NK-92 (cell line): ENCODE measurements around the gene DUSP19.

ENCODE experiments used
- DNase-seq: peaks from one replicate; lab custom pipeline; 2025; ENCODE audit not compliant: unreplicated experiment; lab: John Stamatoyannopoulos, UW

The DUSP19 gene

DNA sequence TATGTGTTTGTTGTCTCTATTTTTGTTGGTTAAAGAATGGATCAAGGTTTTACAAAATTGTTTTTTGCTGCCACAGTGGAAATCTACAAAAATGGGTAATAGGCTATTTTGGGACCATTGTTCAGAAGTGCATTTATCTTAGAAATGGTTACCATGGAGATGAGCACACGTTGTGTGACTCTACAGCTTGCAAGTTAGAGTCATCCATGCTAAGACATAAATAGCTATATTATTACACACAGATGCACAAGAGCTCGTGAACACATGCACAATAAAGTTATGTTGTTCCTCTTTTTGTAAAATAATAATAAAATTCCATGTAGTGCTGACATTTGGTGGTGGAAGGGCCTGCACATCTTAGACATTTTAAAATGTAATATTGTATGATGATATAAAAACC, 15.5 kb upstream of the DUSP19 start:
- DNase-seq, result no peak

DNA sequence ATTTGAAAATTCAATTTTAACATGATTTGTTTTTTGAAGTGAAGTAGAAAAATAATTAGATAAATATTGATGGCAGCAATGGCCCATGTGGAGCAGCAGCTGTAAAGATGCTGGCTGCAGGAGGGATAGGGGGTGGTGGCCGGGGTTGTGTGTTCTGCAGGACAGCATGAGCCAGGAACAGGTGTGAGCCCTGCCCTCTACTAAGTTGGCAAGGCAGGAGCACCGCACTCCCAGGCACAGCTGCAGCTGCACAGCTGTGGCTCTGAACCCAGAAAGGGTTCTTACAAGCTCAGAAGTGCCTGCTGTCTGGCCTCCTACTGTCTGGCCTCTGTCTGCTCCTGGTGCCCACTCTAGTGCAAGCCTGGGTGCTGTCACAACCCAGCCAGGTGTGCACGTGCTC, 10.0 kb upstream of the DUSP19 start:
- no peak for DNase-seq

DNA sequence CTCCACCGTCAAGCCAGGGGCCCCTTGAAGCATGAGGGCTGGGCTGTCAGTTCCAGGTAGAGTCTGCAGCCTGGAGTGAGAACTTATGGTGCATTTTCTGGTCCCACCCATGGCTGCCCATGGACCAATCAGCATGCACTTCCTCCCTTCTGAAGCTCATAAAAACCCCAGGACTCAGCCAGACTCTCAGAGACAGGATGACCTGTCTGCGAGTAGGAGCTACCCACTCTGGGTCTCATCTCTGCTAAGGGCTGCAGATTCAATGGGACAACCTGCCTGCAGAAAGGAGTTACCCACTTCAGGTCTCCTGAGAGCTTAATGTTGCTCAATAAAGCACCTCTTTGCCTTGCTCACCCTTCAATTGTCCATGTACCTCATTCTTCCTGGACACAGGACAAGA, 9.4 kb upstream of the DUSP19 start:
- DNase-seq, result no peak

DNA sequence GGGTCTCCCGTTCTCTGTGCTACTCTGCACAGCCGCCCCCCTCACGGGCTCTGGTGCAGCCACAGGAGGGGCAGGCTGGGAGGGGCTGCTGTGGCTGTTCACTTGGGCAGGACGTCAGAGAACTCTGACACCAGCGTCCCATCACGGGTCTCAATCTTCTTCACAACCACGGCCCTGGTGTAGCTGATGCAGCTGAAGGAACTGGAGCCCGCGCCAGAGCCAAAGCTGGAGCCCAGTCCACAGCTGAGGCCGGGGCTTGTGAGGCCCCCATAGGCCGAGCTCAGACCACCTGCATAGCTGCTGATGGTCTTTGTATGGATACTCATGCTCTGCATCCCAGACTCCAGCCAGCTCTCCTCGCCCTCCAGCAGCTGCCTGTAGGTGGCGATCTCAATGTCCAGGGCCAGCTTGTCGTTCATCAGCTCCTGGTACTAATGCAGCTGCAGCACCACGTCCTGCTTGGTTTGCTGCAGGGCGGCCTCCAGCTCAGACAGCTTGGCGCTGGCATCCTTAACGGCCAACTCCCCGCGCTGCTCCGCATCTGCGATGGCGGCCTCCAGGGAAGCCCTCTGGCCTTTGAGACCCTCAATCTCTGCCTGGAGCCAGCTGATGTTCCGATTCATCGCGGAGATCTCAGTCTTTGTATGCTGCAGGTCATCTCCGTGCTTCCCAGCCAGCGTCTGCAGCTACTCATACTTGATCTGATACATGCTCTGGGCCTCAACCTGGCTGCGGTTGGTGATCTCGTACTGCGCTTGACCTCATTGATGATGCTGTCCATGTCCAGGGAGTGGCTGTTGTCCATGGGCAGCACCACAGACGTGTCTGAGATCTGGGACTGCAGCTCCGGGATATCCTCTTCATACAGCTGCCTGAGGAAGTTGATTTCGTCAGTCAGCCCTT, 7.4 kb upstream of the DUSP19 start:
- no peak for DNase-seq

DNA sequence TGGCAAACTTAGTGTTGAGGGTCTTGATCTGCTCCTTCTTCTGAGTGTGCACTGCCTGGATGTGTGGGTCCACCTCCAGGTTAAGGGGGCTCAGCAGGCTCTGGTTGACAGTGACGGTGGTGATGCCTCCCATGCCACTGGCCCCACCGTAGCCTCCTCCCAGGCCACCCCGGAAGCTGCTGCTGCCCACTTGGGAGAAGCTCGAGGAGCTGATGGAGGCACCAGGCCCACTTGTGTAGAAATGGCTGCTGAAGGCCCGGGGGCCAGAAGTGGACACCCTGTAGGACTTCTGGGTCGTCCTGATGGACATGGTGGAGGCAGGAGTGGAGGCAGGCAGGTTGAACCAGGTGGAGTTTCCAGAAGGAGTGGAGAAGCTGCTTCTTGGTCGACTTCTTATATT, 6.4 kb upstream of the DUSP19 start:
- no peak for DNase-seq

DNA sequence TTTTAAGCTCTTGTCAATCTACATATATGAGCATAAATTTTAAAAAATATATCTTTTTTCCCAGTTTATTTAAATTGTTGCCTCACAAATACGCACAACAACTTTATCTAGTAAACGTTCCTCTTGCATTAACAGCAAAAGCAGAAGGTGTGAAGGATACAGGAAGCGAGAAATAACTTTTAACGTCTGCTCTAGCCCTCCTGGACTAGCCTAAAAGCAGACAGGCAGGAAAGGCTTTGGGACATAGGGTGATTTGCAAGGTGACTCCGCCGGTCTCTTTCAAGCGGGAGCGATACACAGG, 434 bp upstream of the DUSP19 start:
- no peak for DNase-seq

DNA sequence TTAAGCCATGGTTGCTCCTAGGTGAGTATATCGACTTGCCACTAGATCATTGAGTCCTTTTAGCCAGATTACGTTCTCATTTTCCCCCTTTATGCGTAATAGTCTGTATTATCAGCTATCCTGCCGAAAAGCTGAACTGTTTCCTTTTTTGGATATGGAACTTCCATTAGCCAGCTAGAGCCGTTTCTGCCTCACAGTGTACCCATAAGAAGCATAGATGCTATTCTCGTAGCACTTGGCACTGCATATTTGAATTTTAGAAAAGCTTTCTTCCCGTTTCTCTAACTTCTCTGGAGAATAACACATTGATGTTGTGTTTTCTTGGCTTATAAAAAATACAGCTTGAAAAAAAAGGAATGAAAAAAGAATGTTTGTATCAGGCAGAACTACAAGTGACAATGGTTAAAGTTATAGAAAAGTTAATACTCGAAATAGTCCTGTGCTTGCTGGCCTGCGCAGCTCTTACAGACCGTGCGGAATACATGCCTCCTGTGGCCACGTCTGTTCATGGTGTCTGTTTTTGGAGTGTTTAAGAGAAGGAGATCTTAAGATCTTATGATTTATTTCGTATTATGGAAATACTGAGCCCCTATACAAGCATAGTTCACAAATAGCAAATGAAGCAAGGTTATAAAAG, 710 bp downstream of the DUSP19 start:
- no peak for DNase-seq

DNA sequence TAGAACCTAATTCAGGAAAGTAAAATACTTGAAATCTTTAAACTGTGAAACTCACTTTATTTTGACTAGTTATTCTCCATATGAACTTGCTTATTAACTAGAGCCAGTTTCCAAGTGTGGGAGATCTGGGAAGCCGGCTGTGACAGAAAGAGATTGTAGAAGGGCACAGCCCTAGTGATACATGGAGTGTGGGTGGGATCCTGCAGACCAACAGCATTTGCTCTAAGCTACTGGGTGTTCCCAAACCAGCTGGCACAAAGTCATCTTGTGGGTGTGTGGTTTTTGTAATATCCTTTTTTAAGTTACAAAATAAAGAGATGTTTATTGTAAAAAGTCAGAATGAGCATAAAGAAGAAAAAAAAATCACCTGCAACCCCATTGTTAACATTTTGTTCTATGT, 3.4 kb downstream of the DUSP19 start:
- no peak for DNase-seq

DNA sequence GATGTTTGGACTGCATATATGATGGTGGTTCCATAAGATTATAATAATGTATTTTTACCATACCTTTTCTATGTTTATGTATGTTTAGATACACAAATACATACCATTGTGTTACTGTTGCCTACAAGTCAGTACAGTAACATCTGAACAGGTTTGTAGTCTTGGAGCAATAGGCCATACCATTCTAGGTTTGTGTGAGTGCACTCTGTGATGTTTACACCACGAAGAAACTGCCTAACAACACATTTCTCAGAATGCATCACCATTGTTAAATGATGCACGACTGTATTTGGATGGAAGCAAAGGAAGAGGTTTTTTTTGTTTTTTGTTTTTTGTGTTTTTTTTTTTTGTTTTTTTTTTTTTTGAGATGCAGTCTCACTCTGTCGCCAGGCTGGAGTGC, 9.5 kb downstream of the DUSP19 start:
- no peak for DNase-seq

DNA sequence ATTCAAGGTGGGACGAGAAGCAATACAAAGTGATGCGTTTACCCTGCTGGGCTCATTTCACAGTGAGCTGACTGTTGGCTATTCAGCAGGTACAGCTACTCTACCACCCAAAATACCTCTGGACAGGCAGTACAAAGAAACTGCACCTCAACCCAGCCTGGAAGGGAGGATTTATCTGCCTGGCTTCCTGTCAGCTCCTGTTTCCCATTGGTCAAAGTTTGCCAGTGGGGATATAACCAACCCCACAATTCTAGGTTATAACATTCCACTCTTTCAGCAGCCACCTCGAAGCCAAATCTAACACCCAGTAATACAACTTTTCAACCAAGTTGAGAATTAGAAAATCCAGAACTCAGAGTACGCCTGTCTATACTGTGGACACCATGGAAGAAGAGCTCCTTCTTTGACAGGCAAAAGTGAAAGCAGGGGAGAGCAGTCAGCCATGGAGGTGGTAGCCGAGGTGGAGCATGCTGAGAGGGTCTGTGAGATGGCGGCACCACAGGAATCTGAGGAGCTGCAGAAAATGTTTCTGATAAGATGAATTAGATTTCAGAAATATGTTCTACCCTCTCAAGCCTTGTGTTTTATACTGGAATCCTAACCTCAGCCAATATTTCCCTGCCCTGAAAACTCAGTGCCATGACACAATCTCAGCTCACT, 10.8 kb downstream of the DUSP19 start:
- DNase-seq, result no peak

DNA sequence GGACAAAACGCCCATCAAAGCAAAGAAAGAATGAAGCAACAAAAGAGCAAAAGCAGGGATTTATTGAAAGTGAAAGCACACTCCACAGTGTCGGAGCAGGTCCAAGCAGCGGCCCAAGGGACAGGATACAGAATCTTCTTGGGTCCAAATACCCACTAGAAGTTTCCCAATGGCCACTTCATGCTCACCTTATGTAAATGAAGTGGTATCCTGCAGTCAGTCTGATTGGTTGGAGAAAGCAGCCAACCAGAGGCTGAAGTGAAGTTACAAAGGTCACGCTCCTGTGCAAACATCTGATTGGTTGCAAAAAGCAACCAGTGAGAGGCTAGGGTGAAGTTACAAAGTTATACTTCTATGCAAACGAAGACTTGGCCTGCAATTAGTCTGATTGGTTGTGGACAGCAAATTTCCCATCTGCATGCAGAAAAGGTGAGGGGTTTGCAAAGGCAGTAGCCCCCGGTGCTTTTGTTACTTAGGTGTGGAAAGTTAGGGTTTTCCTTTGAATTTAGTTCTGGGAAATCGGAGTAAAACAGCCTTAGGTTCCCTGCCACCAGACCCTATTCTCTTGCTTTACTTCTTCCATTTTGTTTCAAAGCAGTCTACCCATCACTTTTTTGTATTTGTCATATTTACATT, 12.9 kb downstream of the DUSP19 start:
- DNase-seq, result no peak

DNA sequence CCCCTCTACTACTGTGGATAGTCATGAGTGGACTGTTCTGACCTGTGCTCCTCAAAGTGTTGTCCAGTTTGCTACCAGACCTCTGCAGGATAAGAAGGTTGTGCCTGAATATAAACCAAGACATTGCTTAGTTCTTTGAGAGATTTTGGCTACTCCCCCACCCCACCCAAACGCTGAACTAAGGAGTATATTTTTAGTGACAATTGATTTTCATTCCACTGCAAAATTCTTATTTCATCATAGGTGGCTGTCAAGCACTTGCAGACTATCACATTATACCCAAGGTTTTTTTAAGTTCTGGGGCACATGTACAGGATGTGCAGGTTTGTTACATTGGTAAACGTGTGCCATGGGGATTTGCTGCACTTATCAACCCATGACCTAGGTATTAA, 13.4 kb downstream of the DUSP19 start:
- DNase-seq, result no peak

DNA sequence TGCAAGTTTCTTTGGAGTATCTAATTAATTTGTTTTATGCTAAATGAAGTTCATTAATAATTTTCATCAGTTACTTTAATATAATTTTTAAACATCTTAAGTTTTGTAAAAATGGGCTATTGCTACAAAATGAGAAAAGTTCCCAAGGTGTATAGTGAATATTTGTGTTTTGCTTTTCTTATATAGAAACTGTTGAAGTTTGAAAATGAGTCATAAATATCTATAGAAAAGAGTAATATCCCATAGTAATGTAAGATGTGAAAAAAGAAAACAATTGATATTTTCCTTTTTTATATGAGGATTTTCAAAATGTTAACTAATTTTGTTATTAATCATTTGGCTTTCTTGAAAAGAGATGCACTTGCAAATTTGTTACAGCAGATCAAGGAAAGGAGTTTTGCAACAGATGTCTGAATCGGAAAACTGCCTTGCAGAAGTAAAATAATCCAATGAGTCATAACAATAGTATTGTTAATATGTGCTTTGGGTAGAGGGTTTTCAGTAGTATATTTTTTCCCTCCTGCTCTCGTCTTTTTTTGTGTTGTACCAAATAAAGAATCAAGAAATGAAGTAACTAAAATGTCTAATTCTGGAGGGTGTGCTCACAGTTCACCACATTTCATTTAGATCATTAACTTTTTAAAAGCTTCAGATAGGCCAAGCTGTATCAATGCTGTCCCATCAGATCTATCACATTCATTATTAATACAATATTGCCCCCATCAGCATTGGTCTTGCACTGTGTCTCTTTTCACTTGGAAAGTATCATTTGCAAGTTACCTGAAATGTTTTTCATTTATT, 15.5 kb downstream of the DUSP19 start:
- no peak for DNase-seq

DNA sequence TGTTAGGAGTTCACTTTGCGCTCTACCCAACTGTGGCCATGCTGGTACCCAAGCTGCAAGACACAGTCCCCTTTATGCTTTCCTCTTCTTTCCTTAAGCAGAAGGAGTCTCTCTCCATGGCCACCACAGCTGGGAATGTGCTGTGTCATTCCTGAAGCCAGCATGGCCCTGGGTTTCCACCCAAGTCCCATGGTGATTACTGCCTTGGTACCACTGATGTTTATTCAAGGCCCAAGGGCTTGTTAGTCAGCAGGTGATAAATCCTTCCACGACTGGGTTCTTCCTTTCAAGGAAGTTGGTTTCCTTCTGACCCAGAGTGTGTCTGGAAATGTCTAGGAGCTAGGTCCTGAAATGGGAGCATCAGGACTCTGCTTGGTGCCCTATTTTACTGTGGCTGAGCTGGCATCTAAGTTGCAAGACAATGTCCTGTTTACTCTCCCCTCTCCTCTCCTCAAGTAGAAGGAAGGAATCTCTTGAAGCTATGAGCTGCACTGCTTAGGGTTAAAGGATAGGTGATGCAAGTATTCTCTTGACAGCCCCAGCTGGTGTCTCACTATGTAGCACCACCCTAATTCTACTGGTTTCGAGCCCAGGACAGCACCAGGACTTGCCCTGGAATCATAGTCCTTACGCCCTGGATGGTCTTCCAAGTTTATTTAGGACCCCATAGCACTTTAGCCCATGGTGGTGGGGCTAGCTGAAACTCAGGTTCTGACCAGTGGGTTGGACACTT, 27.0 kb downstream of the DUSP19 start:
- no peak for DNase-seq

DNA sequence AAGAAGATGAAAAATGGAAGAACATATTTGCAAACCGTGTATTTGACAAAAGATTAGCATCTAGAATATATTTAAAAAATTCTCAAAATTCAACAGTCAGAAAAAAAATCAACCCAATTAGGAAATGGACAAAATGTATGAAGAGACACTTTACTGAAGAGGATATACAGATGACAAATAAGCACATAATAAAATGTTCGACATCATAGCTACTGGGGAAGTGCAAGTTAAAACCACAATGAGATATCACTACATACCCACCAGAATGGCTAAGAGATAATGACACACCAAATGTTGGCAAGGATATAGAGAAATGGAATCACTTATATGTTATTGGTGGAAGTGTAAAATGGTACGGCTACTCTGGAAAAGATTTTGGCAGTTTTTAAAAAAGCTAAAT, 34.0 kb downstream of the DUSP19 start:
- DNase-seq, result no peak

DNA sequence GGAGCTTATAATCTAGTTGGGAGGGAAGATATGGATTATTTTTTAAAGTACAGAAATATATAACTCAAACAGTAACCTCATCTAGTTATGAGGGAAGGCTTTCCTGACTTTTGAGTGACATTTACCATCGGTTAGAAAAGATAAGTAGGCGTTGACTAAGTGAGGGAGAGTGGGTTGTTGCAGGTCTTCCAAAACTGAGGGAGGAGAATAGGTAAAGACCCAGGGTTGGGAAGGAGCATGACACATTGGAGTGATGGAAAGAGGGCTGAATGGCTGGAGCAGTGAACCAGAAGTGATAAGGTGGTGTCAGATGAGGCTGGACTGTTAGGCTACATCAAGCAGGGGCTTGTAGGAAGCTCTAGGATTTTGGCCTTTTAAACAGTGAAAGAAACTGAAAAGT, 35.1 kb downstream of the DUSP19 start:
- DNase-seq, result no peak

DNA sequence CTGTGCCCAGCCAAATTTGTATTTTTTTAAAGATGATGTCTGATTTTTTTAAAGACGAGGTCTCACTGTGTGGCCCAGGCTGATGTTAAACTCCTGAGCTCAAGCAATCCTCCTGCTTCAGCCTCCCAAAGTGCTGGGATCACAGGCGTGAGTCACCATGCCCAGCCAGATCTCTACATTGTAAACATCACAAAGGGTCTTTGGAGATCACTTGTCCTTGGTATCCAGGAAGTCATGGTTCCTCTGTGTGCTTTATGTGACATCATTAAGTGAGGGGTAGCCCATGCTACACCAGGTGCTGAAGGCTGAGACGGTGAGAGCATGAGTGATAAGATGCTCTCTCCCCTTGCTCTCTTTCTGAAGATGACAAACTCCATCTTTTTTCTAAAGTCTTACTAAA, 38.7 kb downstream of the DUSP19 start:
- DNase-seq, result no peak

DNA sequence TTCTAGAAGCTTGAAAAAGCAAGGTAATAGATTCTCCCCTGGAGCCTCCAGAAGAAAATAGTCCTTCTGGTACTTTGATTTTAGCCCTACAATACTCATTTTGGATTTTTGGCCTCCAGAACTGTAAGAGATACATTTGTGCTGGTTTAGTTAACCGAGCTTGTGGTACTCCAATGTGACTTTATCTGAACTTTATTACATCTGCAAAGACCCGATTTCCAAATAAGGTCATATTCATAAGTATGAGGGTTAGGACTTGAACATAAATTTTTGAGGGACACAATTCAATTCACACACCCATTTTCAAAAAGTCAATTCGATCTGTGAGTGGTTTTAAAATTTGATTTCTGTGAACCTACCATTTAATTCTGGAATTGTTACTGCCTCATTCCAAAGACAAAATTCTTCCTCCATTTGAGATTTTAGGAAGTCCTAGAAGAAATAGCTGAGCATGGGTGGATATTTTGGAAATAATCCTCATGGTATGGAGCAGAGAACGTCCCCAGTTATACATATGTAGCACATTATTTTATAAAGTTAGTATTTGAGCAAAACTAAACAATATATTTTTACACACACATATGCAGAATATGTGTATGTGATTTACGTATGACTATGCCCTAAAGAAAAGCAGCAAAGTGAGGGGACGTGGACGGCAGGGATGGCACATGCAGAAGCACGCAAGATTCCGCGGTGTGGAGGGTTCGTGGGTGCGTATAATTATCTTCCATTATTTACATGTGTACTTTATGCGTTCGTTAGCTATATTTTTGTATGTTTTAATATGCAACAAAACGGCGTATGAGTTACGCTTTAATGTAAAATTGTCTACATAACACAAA, 44.8 kb downstream of the DUSP19 start:
- DNase-seq, result no peak

DNA sequence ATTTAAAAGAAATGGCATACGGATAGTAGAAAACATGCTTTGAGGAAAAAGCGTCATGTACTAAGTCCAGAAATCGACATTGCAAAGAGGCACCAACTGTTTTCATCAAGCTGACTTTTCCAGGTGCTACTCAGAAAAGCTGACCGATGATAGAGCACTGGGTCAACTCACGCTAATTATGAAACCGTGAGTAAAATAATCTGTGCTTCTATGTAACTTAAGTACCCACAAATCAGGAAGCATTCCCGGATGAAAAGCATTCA, 45.3 kb downstream of the DUSP19 start:
- DNase-seq, result no peak
